DOHH2 (cell line): ENCODE results near the gene TSHZ2.

ENCODE experiments used
- H3F3A ChIP-seq: fragments of 200-600 bp; sonication (generic), shearing (Covaris generic); 2 replicates; pipeline ENCODE4 v1.6.0; 2016; ENCODE audit warnings: antibody characterized with exemption, mild to moderate bottlenecking; ENCODE audit not compliant: control insufficient read depth, insufficient read depth
- H3K27ac ChIP-seq: fragments of 200-600 bp; sonication (generic); 2 replicates; pipeline ENCODE4 v1.5.1; 2014; ENCODE audit warnings: low read depth, mild to moderate bottlenecking, low read length, moderate library complexity
- H3K27me3 ChIP-seq: fragments of 200-600 bp; sonication (generic); 2 replicates; pipeline ENCODE4 v1.6.1; 2014; ENCODE audit warnings: mild to moderate bottlenecking, low read length, mixed read lengths; ENCODE audit not compliant: control insufficient read depth
- H3K36me3 ChIP-seq: fragments of 200-600 bp; sonication (generic); 2 replicates; pipeline ENCODE4 v1.6.1; 2014; ENCODE audit warnings: mild to moderate bottlenecking, low read length, moderate library complexity, mixed read lengths; ENCODE audit not compliant: control insufficient read depth
- H3K4me1 ChIP-seq: fragments of 200-600 bp; sonication (generic); 2 replicates; pipeline ENCODE4 v1.6.1; 2014; ENCODE audit warnings: mild to moderate bottlenecking, low read length, mixed read lengths; ENCODE audit not compliant: control insufficient read depth
- H3K4me2 ChIP-seq: fragments of 200-600 bp; sonication (generic); 2 replicates; pipeline ENCODE4 v1.6.0; 2014; ENCODE audit warnings: mild to moderate bottlenecking, low read length, moderate library complexity
- H3K4me3 ChIP-seq: fragments of 200-600 bp; sonication (generic); 2 replicates; pipeline ENCODE4 v1.5.1; 2014; ENCODE audit warnings: mild to moderate bottlenecking, low read length, mixed read lengths
- H3K79me2 ChIP-seq: fragments of 200-600 bp; sonication (generic); 2 replicates; pipeline ENCODE4 v1.6.1; 2014; ENCODE audit warnings: mild to moderate bottlenecking, low read length, mixed read lengths; ENCODE audit not compliant: control insufficient read depth
- H3K9me2 ChIP-seq: fragments of 200-600 bp; sonication (generic); replicated peaks from 2 replicates; pipeline ENCODE4 v1.6.1; 2014; ENCODE audit warnings: mild to moderate bottlenecking, low read length, mixed read lengths; ENCODE audit not compliant: control insufficient read depth
- H3K9me3 ChIP-seq: fragments of 200-600 bp; sonication (generic); 2 replicates; pipeline ENCODE4 v1.6.1; 2014; ENCODE audit warnings: antibody characterized with exemption, low read length, mixed read lengths; ENCODE audit not compliant: control insufficient read depth, insufficient read depth
- H4K20me1 ChIP-seq: fragments of 200-600 bp; sonication (generic); 2 replicates; pipeline ENCODE4 v1.6.0; 2014; ENCODE audit warnings: low read depth, mild to moderate bottlenecking, antibody characterized with exemption, low read length, moderate library complexity; ENCODE audit not compliant: control insufficient read depth, insufficient read depth
- EZH2phosphoT487 ChIP-seq: fragments of 200-600 bp; sonication (generic); IDR thresholded peaks from 2 replicates; pipeline ENCODE4 v1.6.1; 2017; ENCODE audit warnings: borderline replicate concordance, mild to moderate bottlenecking, antibody characterized with exemption, low read length, moderate library complexity, mixed read lengths
- TF ChIP-seq, protein P1 (sequence below): fragments of 200-600 bp; sonication (generic); IDR thresholded peaks from one replicate; pipeline ENCODE4 v1.5.1; 2014; ENCODE audit warnings: antibody characterized with exemption, mild to moderate bottlenecking, low read depth, low read length; ENCODE audit not compliant: poor library complexity, severe bottlenecking

TSHZ2 gene

DNA sequence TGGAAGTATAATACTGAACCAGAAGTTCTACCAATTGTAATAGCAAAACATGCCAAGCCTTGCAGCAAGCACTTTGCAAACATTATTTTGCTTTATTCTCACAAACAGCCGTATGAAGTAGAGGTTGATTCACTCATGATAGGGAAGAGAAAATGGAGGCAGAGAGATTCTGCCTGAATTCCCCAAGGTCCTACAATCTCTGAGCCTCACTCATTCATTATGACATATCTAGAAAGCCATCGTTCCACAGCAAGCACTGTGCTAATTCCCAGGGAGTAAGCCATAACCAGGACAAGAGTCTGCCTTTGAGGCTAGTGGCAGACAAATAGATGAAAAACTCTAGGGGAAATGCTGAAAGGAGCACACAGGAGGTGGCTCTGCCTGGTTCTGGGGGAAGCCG lies 288.0 kb downstream of the TSHZ2 start:
- Histone ChIP-seq H3K79me2 (no peaks in the 10 kb centered on the region), H3K4me3 (no peak overlapping the region), H3K9me2 (no peaks in the 10 kb centered on the region), H3K27me3 (peaks cover 6% of the 10 kb centered on the region; the same call in 1 of the 2 replicates), H3K9me3 (no peaks in the 10 kb centered on the region), H3K36me3 (no peaks in the 10 kb centered on the region), H3K4me2 (no peak overlapping the region), H3F3A (no peaks in the 10 kb centered on the region), H3K4me1 (no peaks in the 10 kb centered on the region), H3K27ac (no peak overlapping the region), H4K20me1 (no peaks in the 10 kb centered on the region)
- no peak for TF ChIP-seq EZH2phosphoT487
- TF ChIP-seq, protein P1, sequence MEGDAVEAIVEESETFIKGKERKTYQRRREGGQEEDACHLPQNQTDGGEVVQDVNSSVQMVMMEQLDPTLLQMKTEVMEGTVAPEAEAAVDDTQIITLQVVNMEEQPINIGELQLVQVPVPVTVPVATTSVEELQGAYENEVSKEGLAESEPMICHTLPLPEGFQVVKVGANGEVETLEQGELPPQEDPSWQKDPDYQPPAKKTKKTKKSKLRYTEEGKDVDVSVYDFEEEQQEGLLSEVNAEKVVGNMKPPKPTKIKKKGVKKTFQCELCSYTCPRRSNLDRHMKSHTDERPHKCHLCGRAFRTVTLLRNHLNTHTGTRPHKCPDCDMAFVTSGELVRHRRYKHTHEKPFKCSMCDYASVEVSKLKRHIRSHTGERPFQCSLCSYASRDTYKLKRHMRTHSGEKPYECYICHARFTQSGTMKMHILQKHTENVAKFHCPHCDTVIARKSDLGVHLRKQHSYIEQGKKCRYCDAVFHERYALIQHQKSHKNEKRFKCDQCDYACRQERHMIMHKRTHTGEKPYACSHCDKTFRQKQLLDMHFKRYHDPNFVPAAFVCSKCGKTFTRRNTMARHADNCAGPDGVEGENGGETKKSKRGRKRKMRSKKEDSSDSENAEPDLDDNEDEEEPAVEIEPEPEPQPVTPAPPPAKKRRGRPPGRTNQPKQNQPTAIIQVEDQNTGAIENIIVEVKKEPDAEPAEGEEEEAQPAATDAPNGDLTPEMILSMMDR = no peak

DNA sequence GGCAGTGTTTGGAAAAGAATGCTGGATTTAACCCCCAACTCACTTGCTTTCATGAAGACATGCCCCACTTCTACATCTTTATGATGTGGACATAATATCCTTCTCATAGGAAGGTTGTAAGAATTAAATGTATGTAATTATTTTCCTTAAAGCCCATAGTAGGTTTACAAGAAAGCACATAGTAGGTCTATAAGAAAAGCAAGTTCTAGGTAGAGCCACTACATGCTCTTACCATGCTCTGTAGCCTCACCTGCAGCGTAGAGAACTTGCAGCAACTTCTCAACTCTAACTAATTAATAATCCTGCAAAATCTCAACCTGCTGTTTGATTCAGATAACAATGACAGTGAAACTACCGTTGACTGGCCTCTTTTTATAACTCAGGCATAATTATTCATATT lies 288.4 kb downstream of the TSHZ2 start:
- TF ChIP-seq EZH2phosphoT487 = no peak
- TF ChIP-seq, protein P1 = no peak
- H3K27me3 ChIP-seq = peaks cover 6% of the 10 kb centered on the region; the same call in 1 of the 2 replicates

DNA sequence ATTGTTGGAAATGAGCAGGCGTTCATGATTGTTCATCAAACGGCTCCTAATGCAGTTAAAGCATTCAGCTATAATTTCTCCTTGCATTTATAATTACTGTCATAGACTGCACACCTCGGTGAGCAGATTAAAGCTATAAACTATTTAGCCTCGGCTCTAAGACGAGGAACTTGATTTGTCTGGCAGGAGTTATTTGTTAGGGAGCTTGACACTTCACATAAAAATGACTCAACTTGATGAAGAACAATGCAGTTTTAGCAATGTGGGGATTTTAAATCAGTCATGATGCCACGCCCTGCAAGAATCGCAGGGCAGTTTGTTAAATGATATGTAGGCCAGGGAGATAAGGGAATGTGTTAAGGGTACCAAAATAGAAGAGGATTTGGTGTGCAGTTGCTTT lies 290.2 kb downstream of the TSHZ2 start:
- TF ChIP-seq, protein P1 = no peak
- no peak for TF ChIP-seq EZH2phosphoT487
- H3K4me2 ChIP-seq = no peak overlapping the region
- no peaks in the 10 kb centered on the region for H3K36me3 ChIP-seq
- peaks cover 6% of the 10 kb centered on the region; the same call in 1 of the 2 replicates for H3K27me3 ChIP-seq
- H3K4me3 ChIP-seq = no peak overlapping the region
- no peaks in the 10 kb centered on the region for H3K79me2 ChIP-seq
- H3K9me3 ChIP-seq = no peaks in the 10 kb centered on the region
- H3F3A ChIP-seq = no peaks in the 10 kb centered on the region
- no peaks in the 10 kb centered on the region for H3K4me1 ChIP-seq
- H3K27ac ChIP-seq = no peak overlapping the region
- H4K20me1 ChIP-seq = no peaks in the 10 kb centered on the region
- H3K9me2 ChIP-seq = no peaks in the 10 kb centered on the region

More for the DNA sequence above, 288.4 kb downstream of the TSHZ2 start:
- Histone ChIP-seq H3K27ac (no peak overlapping the region), H3K4me3 (no peak overlapping the region), H3K4me1 (no peaks in the 10 kb centered on the region), H3K79me2 (no peaks in the 10 kb centered on the region), H3K9me3 (no peaks in the 10 kb centered on the region), H3K36me3 (no peaks in the 10 kb centered on the region), H3K4me2 (no peak overlapping the region), H4K20me1 (no peaks in the 10 kb centered on the region), H3F3A (no peaks in the 10 kb centered on the region), H3K9me2 (no peaks in the 10 kb centered on the region)
